Spleen (tissue), 7 donors: Measurements from ENCODE around the gene CEP162.

ENCODE experiments used
- POLR2A ChIP-seq, 3 donors: fragments of 450-650 bp; IDR thresholded peaks; one replicate each; pipeline ENCODE4 v1.5.1; 2017; ENCODE audit warnings: antibody characterized with exemption in 3 of 3, mild to moderate bottlenecking in 1 of 3
- POLR2AphosphoS5 ChIP-seq, 3 donors: sonication (generic); formaldehyde crosslinking; IDR thresholded peaks; one replicate each; pipeline ENCODE4 v1.5.1; 2017; ENCODE audit warnings: antibody characterized with exemption in 3 of 3
- TF ChIP-seq, protein P1 (sequence below), 11 experiments: fragments of 200-600 bp in 7 of 11; fragments of 450-650 bp in 4 of 11; sonication (generic) in 4 of 11; IDR thresholded peaks in 8 of 11; conservative IDR thresholded peaks in 3 of 11; 1 replicate in 7 of 11; 2 replicates in 4 of 11; pipeline versions ENCODE4 v1.4.0 to v1.8.0; 2016 to 2021; ENCODE audit warnings: antibody characterized with exemption in 11 of 11, inconsistent platforms in 4 of 11, mild to moderate bottlenecking in 1 of 11
- donor health status: DM: no; HTN: no; CAD: no; lungs with moderate emphysema.
- donor health status: DM: no; HTN: no; CAD: no.
- donor health status: DM: no; HTN: no; CAD: no.

DNA sequence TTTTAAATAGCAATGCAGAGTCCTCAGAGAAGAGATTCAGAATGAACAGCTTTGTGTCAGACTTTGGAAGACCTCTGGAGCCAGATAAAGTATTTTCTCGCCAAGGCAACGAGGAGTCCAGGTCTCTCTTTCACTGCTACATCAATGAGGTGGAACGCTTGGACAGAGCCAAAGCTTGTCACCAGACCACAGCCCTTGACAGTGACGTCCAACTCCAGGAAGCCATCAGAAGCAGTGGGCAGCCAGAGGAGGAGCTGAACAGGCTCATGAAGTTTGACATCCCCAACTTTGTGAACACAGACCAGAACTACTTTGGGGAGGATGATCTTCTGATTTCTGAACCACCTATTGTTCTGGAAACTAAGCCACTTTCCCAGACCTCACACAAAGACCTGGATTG, 138.4 kb downstream of the CEP162 start:
- TF ChIP-seq POLR2A (IDR thresholded peaks at IDR 0.05) (no peak), POLR2AphosphoS5 (IDR thresholded peaks at IDR 0.05) (no peak)
- TF ChIP-seq, protein P1, sequence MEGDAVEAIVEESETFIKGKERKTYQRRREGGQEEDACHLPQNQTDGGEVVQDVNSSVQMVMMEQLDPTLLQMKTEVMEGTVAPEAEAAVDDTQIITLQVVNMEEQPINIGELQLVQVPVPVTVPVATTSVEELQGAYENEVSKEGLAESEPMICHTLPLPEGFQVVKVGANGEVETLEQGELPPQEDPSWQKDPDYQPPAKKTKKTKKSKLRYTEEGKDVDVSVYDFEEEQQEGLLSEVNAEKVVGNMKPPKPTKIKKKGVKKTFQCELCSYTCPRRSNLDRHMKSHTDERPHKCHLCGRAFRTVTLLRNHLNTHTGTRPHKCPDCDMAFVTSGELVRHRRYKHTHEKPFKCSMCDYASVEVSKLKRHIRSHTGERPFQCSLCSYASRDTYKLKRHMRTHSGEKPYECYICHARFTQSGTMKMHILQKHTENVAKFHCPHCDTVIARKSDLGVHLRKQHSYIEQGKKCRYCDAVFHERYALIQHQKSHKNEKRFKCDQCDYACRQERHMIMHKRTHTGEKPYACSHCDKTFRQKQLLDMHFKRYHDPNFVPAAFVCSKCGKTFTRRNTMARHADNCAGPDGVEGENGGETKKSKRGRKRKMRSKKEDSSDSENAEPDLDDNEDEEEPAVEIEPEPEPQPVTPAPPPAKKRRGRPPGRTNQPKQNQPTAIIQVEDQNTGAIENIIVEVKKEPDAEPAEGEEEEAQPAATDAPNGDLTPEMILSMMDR (IDR thresholded peaks at IDR 0.05 in 8 of 11, conservative IDR thresholded peaks at IDR 0.05 in 3 of 11), result no peak
